ENCODE measurements around the gene OR1D2. TPM values are rescaled to one million over a fixed set of nuclear protein-coding genes. Genes with fewer than 3 reads are reported as not detected.
"Not testable (repeated sequence)": the region's sequence is repeated elsewhere in the genome, so short reads cannot be mapped to it uniquely, and the experiment has no call there.

OR1D2 gene
- not detected in 2 replicates for polyA plus RNA-seq (2013)

GRCh38 chr17:3104322-3104721 lies at the start of gene OR1D2:
Gene OR1D2 (minus strand): TSS chr17:3104422. CDS start chr17:3092996, 11,426 bp downstream.
- WGBS (ENCODE audit: extremely low coverage, insufficient coverage, insufficient read length): no CpG with 5 or more reads among the region's 3 CpGs
- Histone ChIP-seq H3K27me3 (ENCODE audit: insufficient read depth, low read length) (no peaks in the 10 kb centered on the region), H2BK120ac (ENCODE audit: insufficient read depth, low read length, poor library complexity) (no peak within 1 kb of the TSS), H3K79me2 (ENCODE audit: control insufficient read depth, insufficient read depth, low read length, poor library complexity) (no peaks in the 10 kb centered on the region), H4K8ac (ENCODE audit: low read depth, low read length) (no peak within 1 kb of the TSS), H3K18ac (ENCODE audit: low read length) (no peak within 1 kb of the TSS), H2BK12ac (ENCODE audit: low read length) (no peak within 1 kb of the TSS), H3K4me3 (ENCODE audit: low read depth, low read length) (no peak within 1 kb of the TSS), H3K79me1 (ENCODE audit: low read length) (no peaks in the 10 kb centered on the region), H2AK5ac (ENCODE audit: low read length) (no peak within 1 kb of the TSS), H3K9me3 (ENCODE audit: insufficient read depth, low read depth, low read length) (peaks cover 6% of the 10 kb centered on the region), H3K9ac (ENCODE audit: low read length) (no peak within 1 kb of the TSS), H4K91ac (ENCODE audit: low read depth, low read length) (no peak within 1 kb of the TSS), H3K14ac (ENCODE audit: low read length) (no peak within 1 kb of the TSS), H2BK5ac (ENCODE audit: low read depth, low read length, poor library complexity) (no peak within 1 kb of the TSS), H3K36me3 (ENCODE audit: control insufficient read depth in 1 of 2, insufficient read depth in 2 of 2, low read length in 2 of 2) (no peaks in the 10 kb centered on the region), H2AFZ (ENCODE audit: insufficient read depth, low read length, poor library complexity) (no peak within 1 kb of the TSS), H4K12ac (ENCODE audit: low read depth, low read length) (no peak within 1 kb of the TSS), H3K4ac (ENCODE audit: low read depth, low read length) (no peak within 1 kb of the TSS), H3K27ac (ENCODE audit: low read depth, low read length) (no peak within 1 kb of the TSS), H3K4me1 (ENCODE audit: control insufficient read depth in 1 of 2, insufficient read depth in 2 of 2, low read length in 2 of 2) (no peaks in the 10 kb centered on the region), H3K23ac (ENCODE audit: low read length) (no peak within 1 kb of the TSS), H3K4me2 (ENCODE audit: low read length) (no peak within 1 kb of the TSS)
- DNase-seq: no peak

- not testable (repeated sequence) for H3K79me1 ChIP-seq (ENCODE audit: low read length); H2BK12ac ChIP-seq (ENCODE audit: low read length); H3K4ac ChIP-seq (ENCODE audit: low read depth, low read length); H3K79me2 ChIP-seq (ENCODE audit: control insufficient read depth, insufficient read depth, low read length, poor library complexity); H2BK120ac ChIP-seq (ENCODE audit: insufficient read depth, low read length, poor library complexity); H3K36me3 ChIP-seq (ENCODE audit: control insufficient read depth in 1 of 2, insufficient read depth in 2 of 2, low read length in 2 of 2); H2AK5ac ChIP-seq (ENCODE audit: low read length); H2BK5ac ChIP-seq (ENCODE audit: low read depth, low read length, poor library complexity); H3K9ac ChIP-seq (ENCODE audit: low read length); H3K4me3 ChIP-seq (ENCODE audit: low read depth, low read length); H4K8ac ChIP-seq (ENCODE audit: low read depth, low read length); H3K9me3 ChIP-seq (ENCODE audit: insufficient read depth, low read depth, low read length); H3K27ac ChIP-seq (ENCODE audit: low read depth, low read length); H4K12ac ChIP-seq (ENCODE audit: low read depth, low read length); H3K14ac ChIP-seq (ENCODE audit: low read length); H2AFZ ChIP-seq (ENCODE audit: insufficient read depth, low read length, poor library complexity); H3K23ac ChIP-seq (ENCODE audit: low read length); DNase-seq; H3K4me2 ChIP-seq (ENCODE audit: low read length); H3K4me1 ChIP-seq (ENCODE audit: control insufficient read depth in 1 of 2, insufficient read depth in 2 of 2, low read length in 2 of 2); H4K91ac ChIP-seq (ENCODE audit: low read depth, low read length); H3K18ac ChIP-seq (ENCODE audit: low read length); H3K27me3 ChIP-seq (ENCODE audit: insufficient read depth, low read length)
- WGBS (ENCODE audit: extremely low coverage, insufficient coverage, insufficient read length): no CpG with 5 or more reads among the region's 3 CpGs
Observed at GRCh38 chr17:3137494-3137893, 33.3 kb upstream of the OR1D2 start.

GRCh38 chr17:3127451-3127850 lies 23.2 kb upstream of the OR1D2 start, which contains the start of gene OR1G1:
Gene OR1G1 (minus strand): TSS chr17:3127551. CDS start chr17:3127551, 0 bp downstream.
- Histone ChIP-seq H3K4me1 (ENCODE audit: control insufficient read depth in 1 of 2, insufficient read depth in 2 of 2, low read length in 2 of 2) (no peaks in the 10 kb centered on the region), H3K23ac (ENCODE audit: low read length) (no peak within 1 kb of the TSS), H3K4ac (ENCODE audit: low read depth, low read length) (no peak within 1 kb of the TSS), H3K27me3 (ENCODE audit: insufficient read depth, low read length) (no peaks in the 10 kb centered on the region), H3K9ac (ENCODE audit: low read length) (no peak within 1 kb of the TSS), H2AK5ac (ENCODE audit: low read length) (no peak within 1 kb of the TSS), H3K79me1 (ENCODE audit: low read length) (no peaks in the 10 kb centered on the region), H3K36me3 (ENCODE audit: control insufficient read depth in 1 of 2, insufficient read depth in 2 of 2, low read length in 2 of 2) (no peaks in the 10 kb centered on the region), H2BK12ac (ENCODE audit: low read length) (no peak within 1 kb of the TSS), H2BK5ac (ENCODE audit: low read depth, low read length, poor library complexity) (no peak within 1 kb of the TSS), H4K12ac (ENCODE audit: low read depth, low read length) (no peak within 1 kb of the TSS), H3K14ac (ENCODE audit: low read length) (no peak within 1 kb of the TSS), H4K91ac (ENCODE audit: low read depth, low read length) (no peak within 1 kb of the TSS), H3K9me3 (ENCODE audit: insufficient read depth, low read depth, low read length) (peaks cover 17% of the 10 kb centered on the region), H3K18ac (ENCODE audit: low read length) (no peak within 1 kb of the TSS), H3K79me2 (ENCODE audit: control insufficient read depth, insufficient read depth, low read length, poor library complexity) (no peaks in the 10 kb centered on the region), H3K4me3 (ENCODE audit: low read depth, low read length) (no peak within 1 kb of the TSS), H3K4me2 (ENCODE audit: low read length) (no peak within 1 kb of the TSS), H4K8ac (ENCODE audit: low read depth, low read length) (no peak within 1 kb of the TSS), H3K27ac (ENCODE audit: low read depth, low read length) (no peak within 1 kb of the TSS), H2BK120ac (ENCODE audit: insufficient read depth, low read length, poor library complexity) (no peak within 1 kb of the TSS), H2AFZ (ENCODE audit: insufficient read depth, low read length, poor library complexity) (no peak within 1 kb of the TSS)
- DNase-seq: no peak
- WGBS (ENCODE audit: extremely low coverage, insufficient coverage, insufficient read length): no CpG with 5 or more reads among the region's 2 CpGs

GRCh38 chr17:3073850-3074249 lies 30.4 kb downstream of the OR1D2 start:
- not testable (repeated sequence) for H3K18ac ChIP-seq (ENCODE audit: low read length); H3K27ac ChIP-seq (ENCODE audit: low read depth, low read length); H3K23ac ChIP-seq (ENCODE audit: low read length); H2BK12ac ChIP-seq (ENCODE audit: low read length); H3K4me3 ChIP-seq (ENCODE audit: low read depth, low read length); H2AK5ac ChIP-seq (ENCODE audit: low read length); H3K4ac ChIP-seq (ENCODE audit: low read depth, low read length); H3K4me2 ChIP-seq (ENCODE audit: low read length); H3K36me3 ChIP-seq (ENCODE audit: control insufficient read depth in 1 of 2, insufficient read depth in 2 of 2, low read length in 2 of 2); H3K9ac ChIP-seq (ENCODE audit: low read length); H4K12ac ChIP-seq (ENCODE audit: low read depth, low read length); H3K79me2 ChIP-seq (ENCODE audit: control insufficient read depth, insufficient read depth, low read length, poor library complexity); H4K91ac ChIP-seq (ENCODE audit: low read depth, low read length); H3K79me1 ChIP-seq (ENCODE audit: low read length); H3K4me1 ChIP-seq (ENCODE audit: control insufficient read depth in 1 of 2, insufficient read depth in 2 of 2, low read length in 2 of 2); H2BK5ac ChIP-seq (ENCODE audit: low read depth, low read length, poor library complexity); H3K9me3 ChIP-seq (ENCODE audit: insufficient read depth, low read depth, low read length); H3K14ac ChIP-seq (ENCODE audit: low read length); H2AFZ ChIP-seq (ENCODE audit: insufficient read depth, low read length, poor library complexity); H4K8ac ChIP-seq (ENCODE audit: low read depth, low read length); DNase-seq; H2BK120ac ChIP-seq (ENCODE audit: insufficient read depth, low read length, poor library complexity); H3K27me3 ChIP-seq (ENCODE audit: insufficient read depth, low read length)
- no CpG with 5 or more reads among the region's 4 CpGs for WGBS (ENCODE audit: extremely low coverage, insufficient coverage, insufficient read length)
